ENCODE data around the gene SMAGP.

Gene SMAGP

DNA sequence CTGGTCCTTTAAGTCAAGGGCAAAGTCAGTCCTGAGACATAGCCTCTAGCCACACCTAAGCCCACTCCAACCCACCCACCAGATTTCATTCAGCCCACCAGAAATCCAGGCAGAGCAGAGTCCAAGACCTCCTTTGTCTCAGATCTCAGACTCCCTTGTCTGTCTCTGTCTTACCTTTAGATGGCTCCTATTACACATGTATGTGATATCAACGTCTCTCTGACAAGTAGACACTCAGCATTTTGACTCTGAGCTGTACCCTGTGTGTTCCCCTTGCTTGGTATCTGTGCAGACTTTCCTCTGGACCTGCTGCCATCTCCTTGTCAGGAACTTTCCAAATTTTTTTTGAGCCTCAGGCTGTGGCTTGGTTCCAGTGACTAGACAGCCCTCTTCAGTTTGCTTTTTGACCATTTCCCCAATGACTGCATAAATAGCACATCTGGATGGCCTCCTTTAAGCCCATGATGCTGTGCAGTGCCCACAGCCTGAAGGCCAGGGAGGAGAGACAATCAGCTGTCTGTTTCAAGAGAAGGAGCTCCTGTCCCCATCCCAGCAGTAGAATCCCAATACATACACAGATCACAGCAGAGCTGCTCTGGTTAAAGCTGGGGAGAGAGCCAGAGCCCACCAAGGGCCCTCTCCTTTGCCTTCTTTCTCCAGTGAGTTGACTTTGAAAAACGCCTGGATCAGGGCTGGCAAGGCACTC is 59.4 kb downstream of the SMAGP start:
- no peak for TF ChIP-seq SIN3A (IDR thresholded peaks at IDR 0.05; ENCODE audit: borderline replicate concordance, insufficient read depth, low read length)
- no peak for TF ChIP-seq FOXP2 (optimal IDR thresholded peaks at IDR 0.05; ENCODE audit: borderline replicate concordance, extremely low read depth, extremely low read length, insufficient read depth)
- TF ChIP-seq TAF1 (IDR thresholded peaks at IDR 0.05; ENCODE audit: borderline replicate concordance, insufficient read depth, low read length): no peak
- TF ChIP-seq POLR2AphosphoS5 (IDR thresholded peaks at IDR 0.05; ENCODE audit: low read depth, low read length): no peak
- TF ChIP-seq, protein P1, sequence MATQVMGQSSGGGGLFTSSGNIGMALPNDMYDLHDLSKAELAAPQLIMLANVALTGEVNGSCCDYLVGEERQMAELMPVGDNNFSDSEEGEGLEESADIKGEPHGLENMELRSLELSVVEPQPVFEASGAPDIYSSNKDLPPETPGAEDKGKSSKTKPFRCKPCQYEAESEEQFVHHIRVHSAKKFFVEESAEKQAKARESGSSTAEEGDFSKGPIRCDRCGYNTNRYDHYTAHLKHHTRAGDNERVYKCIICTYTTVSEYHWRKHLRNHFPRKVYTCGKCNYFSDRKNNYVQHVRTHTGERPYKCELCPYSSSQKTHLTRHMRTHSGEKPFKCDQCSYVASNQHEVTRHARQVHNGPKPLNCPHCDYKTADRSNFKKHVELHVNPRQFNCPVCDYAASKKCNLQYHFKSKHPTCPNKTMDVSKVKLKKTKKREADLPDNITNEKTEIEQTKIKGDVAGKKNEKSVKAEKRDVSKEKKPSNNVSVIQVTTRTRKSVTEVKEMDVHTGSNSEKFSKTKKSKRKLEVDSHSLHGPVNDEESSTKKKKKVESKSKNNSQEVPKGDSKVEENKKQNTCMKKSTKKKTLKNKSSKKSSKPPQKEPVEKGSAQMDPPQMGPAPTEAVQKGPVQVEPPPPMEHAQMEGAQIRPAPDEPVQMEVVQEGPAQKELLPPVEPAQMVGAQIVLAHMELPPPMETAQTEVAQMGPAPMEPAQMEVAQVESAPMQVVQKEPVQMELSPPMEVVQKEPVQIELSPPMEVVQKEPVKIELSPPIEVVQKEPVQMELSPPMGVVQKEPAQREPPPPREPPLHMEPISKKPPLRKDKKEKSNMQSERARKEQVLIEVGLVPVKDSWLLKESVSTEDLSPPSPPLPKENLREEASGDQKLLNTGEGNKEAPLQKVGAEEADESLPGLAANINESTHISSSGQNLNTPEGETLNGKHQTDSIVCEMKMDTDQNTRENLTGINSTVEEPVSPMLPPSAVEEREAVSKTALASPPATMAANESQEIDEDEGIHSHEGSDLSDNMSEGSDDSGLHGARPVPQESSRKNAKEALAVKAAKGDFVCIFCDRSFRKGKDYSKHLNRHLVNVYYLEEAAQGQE (IDR thresholded peaks at IDR 0.05; ENCODE audit: insufficient read depth in 1 of 2, low read depth in 2 of 2, low read length in 2 of 2): no peak

DNA sequence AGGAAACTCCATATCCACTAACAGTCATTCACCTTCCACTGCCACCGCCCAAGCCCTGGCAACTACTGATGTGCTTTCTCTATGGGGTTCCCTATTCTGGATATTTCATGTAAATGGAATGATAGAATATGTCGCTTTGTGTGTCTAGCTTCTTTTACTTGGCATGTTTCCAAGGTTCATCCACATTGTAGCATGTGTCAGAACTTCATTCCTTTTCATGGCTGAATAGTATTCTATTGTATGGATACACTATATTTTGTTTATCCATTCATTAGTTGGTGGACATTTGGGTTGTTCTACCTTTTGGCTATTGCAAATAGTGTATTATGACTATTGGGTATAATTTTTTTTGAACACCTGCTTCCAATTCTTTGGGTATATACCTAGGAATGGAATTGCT is 61.0 kb downstream of the SMAGP start:
- TF ChIP-seq TAF1 (IDR thresholded peaks at IDR 0.05; ENCODE audit: borderline replicate concordance, insufficient read depth, low read length): no peak

DNA sequence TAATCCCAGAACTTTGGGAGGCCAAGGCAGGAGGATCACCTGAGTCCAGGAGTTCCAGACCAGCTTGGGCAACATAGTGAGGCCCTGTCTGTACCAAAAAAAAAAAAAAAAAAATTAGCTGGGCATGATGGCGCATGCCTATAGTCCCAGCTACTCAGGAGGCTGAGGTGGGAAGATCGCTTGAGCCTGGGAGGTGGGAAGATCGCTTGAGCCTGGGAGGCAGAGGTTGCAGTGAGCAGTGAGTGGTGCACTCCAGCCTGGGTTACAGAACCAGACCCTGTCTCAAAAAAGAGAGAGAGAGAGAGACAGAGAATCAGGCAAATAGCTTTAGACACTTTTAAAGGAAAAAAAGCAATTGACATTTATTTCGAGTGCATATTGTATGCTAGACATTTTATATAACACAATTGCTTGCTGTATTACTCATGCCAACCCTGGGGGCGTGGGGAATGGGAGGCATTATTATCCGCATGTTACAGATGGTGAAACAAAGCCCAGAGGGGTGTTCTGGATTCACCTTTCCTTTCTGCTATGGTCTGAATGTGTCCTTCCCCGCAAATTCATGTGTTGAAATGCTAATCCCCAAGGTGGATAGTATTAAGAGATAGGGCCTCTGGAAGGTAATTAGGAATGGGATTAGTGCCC is 62.1 kb downstream of the SMAGP start:
- TF ChIP-seq POLR2AphosphoS5 (IDR thresholded peaks at IDR 0.05; ENCODE audit: low read depth, low read length) (no peak), FOXP2 (optimal IDR thresholded peaks at IDR 0.05; ENCODE audit: borderline replicate concordance, extremely low read depth, extremely low read length, insufficient read depth) (no peak), SIN3A (IDR thresholded peaks at IDR 0.05; ENCODE audit: borderline replicate concordance, insufficient read depth, low read length) (no peak), TAF1 (IDR thresholded peaks at IDR 0.05; ENCODE audit: borderline replicate concordance, insufficient read depth, low read length) (no peak)
- TF ChIP-seq, protein P1 (IDR thresholded peaks at IDR 0.05; ENCODE audit: insufficient read depth in 1 of 2, low read depth in 2 of 2, low read length in 2 of 2): no peak

DNA sequence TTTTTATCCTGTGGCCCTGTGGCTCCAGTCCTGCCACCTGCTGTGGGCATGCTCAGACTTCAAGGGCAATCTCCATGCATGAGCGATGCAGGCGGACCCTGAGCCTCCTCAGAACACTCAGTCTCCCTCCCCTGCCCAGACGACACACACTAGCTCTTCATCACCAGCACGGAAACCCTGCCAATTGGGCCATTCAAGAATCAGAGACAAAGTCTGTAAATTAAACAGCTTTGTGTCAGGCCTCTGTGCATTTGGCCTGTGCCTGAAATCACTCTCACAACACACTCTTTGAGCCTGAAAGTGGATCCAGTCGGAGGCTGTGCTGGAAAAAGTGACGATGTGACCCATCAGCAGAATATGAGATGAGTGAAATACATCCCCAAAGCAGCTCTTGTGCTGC is 64.9 kb downstream of the SMAGP start:
- TF ChIP-seq POLR2AphosphoS5 (IDR thresholded peaks at IDR 0.05; ENCODE audit: low read depth, low read length) (no peak), SIN3A (IDR thresholded peaks at IDR 0.05; ENCODE audit: borderline replicate concordance, insufficient read depth, low read length) (no peak), FOXP2 (optimal IDR thresholded peaks at IDR 0.05; ENCODE audit: borderline replicate concordance, extremely low read depth, extremely low read length, insufficient read depth) (no peak), TAF1 (IDR thresholded peaks at IDR 0.05; ENCODE audit: borderline replicate concordance, insufficient read depth, low read length) (no peak)
- TF ChIP-seq, protein P1 (IDR thresholded peaks at IDR 0.05; ENCODE audit: insufficient read depth in 1 of 2, low read depth in 2 of 2, low read length in 2 of 2): no peak

DNA sequence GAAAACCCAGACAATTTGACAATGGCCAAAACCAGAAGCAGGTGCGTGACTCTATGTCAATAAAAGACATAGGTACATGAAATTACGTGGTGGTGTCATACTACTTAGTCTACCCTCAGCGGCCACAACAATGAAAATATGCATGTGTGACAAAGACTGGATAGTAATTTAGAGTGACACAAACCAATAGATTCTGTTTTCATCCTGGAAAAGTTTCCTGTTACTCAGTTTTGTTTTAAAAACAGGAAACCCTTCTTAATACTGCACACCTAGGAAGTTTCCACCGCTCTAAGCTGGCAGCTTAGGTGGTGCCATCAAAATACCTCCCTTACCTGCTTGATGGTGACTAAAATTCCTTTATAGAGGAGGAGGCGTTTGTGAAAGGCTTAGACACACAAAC is 67.5 kb downstream of the SMAGP start:
- TF ChIP-seq FOXP2 (optimal IDR thresholded peaks at IDR 0.05; ENCODE audit: borderline replicate concordance, extremely low read depth, extremely low read length, insufficient read depth) (no peak), TAF1 (IDR thresholded peaks at IDR 0.05; ENCODE audit: borderline replicate concordance, insufficient read depth, low read length) (no peak), POLR2AphosphoS5 (IDR thresholded peaks at IDR 0.05; ENCODE audit: low read depth, low read length) (no peak)
- TF ChIP-seq, protein P1 (IDR thresholded peaks at IDR 0.05; ENCODE audit: insufficient read depth in 1 of 2, low read depth in 2 of 2, low read length in 2 of 2): no peak

All from PFSK-1 (cell line).